ENCODE data around the gene RHPN2.
A peak's percentile ranks its signal among the peaks of the same experiment; 100 is the strongest.

Gene RHPN2

DNA sequence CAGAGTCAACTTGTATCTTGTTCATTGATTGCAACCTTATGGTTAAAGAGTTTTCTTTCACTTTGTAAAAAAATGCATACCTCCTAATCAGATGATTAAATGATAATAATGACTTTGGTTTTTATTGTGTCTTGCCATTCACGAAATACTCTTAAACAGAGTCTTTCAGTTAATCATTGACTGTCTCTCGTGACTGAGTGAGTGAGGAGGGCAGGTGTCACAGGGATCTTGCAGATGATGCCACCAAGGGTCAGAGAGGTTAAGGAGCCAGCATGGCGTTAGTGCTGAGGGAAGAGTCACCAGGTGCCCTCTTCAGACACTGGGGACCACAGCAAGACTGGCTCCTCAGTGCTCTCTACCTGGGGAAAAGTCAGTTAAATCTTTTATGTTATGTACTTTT, 24.3 kb upstream of the RHPN2 start:
- DNase-seq (ENCODE audit: low spot score) = no peak
- TF ChIP-seq CTCF (IDR thresholded peaks at IDR 0.05; ENCODE audit: extremely low read depth, insufficient read depth, missing control alignments) = no peak
- in situ Hi-C loops (cut with MboI; ENCODE audit: low pct_unique_long_range_greater_than_20kb, low sequenced_read_pairs, unreplicated experiment) = no loop called here

DNA sequence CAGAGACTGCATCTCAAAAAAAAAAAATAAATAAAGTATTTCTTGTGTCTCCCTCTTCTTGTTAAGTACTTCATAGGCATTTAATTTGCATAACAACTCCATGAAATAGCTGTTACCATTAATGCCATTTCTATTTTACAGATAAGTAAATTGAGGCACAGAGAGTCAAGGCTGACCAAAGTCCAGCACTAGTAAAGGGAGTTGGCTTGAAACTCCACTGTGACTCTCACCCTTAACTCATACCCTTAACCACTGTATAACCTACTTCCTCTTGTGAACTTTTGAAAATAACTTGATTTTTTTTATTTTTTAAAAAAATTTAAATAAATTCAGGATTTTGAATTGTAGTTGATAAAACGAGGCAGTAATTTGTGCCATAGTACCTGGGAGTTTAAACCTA, 22.3 kb upstream of the RHPN2 start:
- DNase-seq (ENCODE audit: low spot score) = no peak
- in situ Hi-C loops (cut with MboI; ENCODE audit: low pct_unique_long_range_greater_than_20kb, low sequenced_read_pairs, unreplicated experiment) = no loop called here
- no peak for TF ChIP-seq CTCF (IDR thresholded peaks at IDR 0.05; ENCODE audit: extremely low read depth, insufficient read depth, missing control alignments)

DNA sequence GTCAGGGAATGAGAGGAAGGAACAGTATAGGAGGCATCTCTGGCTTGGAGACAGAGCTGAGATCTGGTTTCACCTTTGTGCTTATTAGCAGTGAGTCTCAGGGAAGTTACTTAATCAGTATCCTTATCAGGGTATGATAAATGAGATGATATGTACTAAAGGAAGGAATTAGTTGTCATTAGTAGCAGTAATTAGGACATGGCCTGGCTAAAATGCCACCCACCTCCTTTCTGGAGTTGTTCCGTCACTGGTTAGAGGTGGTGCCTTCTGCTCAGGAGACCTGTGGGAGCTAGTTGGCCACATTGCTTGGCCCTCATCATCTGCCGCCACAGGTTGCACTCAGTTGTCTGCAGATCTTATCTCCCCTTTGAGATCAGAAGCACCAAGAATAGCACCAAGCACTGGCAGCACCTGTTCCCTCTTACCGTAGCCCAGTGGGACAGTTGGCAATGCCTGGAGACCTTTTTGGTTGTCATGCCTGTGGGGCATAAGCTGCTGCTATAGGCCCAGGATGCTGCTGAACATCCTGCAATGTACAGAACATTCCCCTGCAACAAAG, 21.0 kb upstream of the RHPN2 start:
- in situ Hi-C loops (cut with MboI; ENCODE audit: low pct_unique_long_range_greater_than_20kb, low sequenced_read_pairs, unreplicated experiment) = no loop called here
- TF ChIP-seq CTCF (IDR thresholded peaks at IDR 0.05; ENCODE audit: extremely low read depth, insufficient read depth, missing control alignments) = no peak
- DNase-seq (ENCODE audit: low spot score) = no peak

DNA sequence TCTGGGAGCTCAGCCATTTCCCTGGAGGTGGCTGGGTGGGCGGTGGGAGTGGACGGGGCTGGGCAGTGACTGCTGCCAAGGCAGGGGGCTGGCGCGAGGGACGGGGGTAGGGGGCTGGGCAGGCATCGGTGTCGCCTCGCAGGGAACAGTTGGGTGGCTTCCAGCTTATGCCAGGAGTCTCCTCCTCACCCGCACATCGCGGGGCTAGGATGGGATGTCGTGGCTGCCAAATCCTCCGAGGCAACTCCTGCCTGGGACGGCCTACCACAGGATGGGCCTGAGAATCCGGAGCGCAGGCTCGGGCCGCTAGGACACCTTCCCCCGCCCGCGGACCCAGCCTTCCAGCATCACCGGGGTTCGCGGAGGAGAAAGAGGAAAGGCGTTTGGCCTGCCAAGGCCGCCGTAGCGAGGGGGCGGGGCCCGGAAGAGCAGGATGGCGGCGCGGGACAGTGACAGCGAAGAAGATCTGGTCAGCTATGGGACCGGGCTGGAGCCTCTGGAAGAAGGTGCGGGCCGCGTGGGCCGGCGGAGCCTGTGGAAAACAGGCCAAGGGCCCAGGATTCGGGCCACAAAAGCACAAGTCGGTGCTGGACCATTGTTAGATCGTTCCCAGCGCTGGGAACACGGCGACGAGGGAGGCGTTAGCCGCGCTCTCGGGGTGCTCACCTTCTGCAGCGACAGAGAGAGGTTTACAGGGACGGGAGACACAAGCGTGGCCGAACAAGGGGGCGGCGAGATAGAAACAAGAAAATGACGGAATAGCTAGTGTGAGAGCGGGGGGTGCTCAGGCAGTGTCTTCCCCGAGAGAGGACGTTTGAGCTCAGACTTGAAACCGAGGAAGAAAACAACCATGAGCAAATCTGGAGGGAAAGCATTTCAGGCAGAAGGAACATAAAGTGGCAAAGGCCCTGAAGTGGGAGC, 16.3 kb upstream of the RHPN2 start, which contains the start of gene GPATCH1:
Gene GPATCH1, plus strand, starts transcription at position 421 of the 921 bp plus-strand sequence. Its CDS starts 13 bp downstream, at position 434.
- peak; percentile 90 for DNase-seq (ENCODE audit: low spot score)
- no peak for TF ChIP-seq CTCF (IDR thresholded peaks at IDR 0.05; ENCODE audit: extremely low read depth, insufficient read depth, missing control alignments)
- in situ Hi-C loops (cut with MboI; ENCODE audit: low pct_unique_long_range_greater_than_20kb, low sequenced_read_pairs, unreplicated experiment) = no loop called here

DNA sequence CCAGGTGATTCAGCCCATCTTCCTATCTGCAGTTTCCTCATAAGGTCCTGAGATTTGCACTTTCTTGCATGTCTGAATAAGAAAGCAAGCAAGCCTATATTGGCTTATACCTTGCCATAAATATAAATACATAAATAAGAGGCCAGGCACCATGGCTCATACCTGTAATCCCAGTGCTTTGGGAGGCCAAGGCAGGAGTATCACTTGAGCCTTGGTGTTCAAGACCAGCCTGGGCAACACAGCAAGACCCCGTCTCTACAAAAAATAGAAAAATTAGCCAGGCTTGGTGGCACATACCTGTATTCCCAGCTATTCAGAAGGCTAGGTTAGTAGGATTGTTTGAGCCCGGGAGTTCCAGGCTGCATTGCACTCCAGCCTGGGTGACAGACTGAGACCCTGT, 10.8 kb upstream of the RHPN2 start:
- in situ Hi-C loops (cut with MboI; ENCODE audit: low pct_unique_long_range_greater_than_20kb, low sequenced_read_pairs, unreplicated experiment) = no loop called here
- TF ChIP-seq CTCF (IDR thresholded peaks at IDR 0.05; ENCODE audit: extremely low read depth, insufficient read depth, missing control alignments) = no peak
- DNase-seq (ENCODE audit: low spot score) = no peak

- in situ Hi-C loops (cut with MboI; ENCODE audit: low pct_unique_long_range_greater_than_20kb, low sequenced_read_pairs, unreplicated experiment) = no loop called here
- DNase-seq (ENCODE audit: low spot score) = no peak
- no peak for TF ChIP-seq CTCF (IDR thresholded peaks at IDR 0.05; ENCODE audit: extremely low read depth, insufficient read depth, missing control alignments)
Measured at GRCh38 chr19:33071887-33072286, 7.2 kb upstream of the RHPN2 start.
